ENCODE measurements around the gene NPHP1.
A peak's percentile ranks its signal among the peaks of the same experiment; 100 is the strongest.
"Not testable (repeated sequence)": the region's sequence is repeated elsewhere in the genome, so short reads cannot be mapped to it uniquely, and the experiment has no call there.

NPHP1 gene

GRCh38 chr2:110204408-110205385 lies at the start of gene NPHP1:
Gene NPHP1, minus strand, starts transcription at chr2:110205013. Its CDS starts 45 bp downstream, at chr2:110204968.
- DNase-seq, result peak; percentile 87

- not testable (repeated sequence) for DNase-seq
These were observed 43.4 kb upstream of the NPHP1 start for GRCh38 chr2:110248081-110248795.

- not testable (repeated sequence) for DNase-seq
These were observed 40.9 kb upstream of the NPHP1 start for GRCh38 chr2:110245488-110246435.

GRCh38 chr2:110243283-110243682 lies 38.5 kb upstream of the NPHP1 start:
- DNase-seq, result not testable (repeated sequence)

- not testable (repeated sequence) for DNase-seq
These were observed 29.7 kb upstream of the NPHP1 start for GRCh38 chr2:110234514-110234913.

GRCh38 chr2:110229886-110230285 lies 25.1 kb upstream of the NPHP1 start:
- DNase-seq, result not testable (repeated sequence)

- DNase-seq, result not testable (repeated sequence)
These were observed 17.8 kb upstream of the NPHP1 start for GRCh38 chr2:110222626-110223025.

GRCh38 chr2:110221938-110222337 lies 17.1 kb upstream of the NPHP1 start:
- DNase-seq, result no peak

- no peak for DNase-seq
These were observed 15.4 kb upstream of the NPHP1 start for GRCh38 chr2:110220190-110220564.

GRCh38 chr2:110219496-110220189 lies 14.8 kb upstream of the NPHP1 start:
- DNase-seq, result no peak

GRCh38 chr2:110218889-110219288 lies 14.1 kb upstream of the NPHP1 start:
- not testable (repeated sequence) for DNase-seq

GRCh38 chr2:110216803-110217202 lies 12.0 kb upstream of the NPHP1 start:
- no peak for DNase-seq

- no peak for DNase-seq
These were observed 11.4 kb upstream of the NPHP1 start for GRCh38 chr2:110216199-110216598.

GRCh38 chr2:110215566-110216158 lies 10.8 kb upstream of the NPHP1 start:
- DNase-seq, result no peak

GRCh38 chr2:110215091-110215490 lies 10.3 kb upstream of the NPHP1 start:
- no peak for DNase-seq

GRCh38 chr2:110213522-110213921 lies 8.7 kb upstream of the NPHP1 start:
- not testable (repeated sequence) for DNase-seq

- DNase-seq, result peak; percentile 80
These were observed 7.4 kb upstream of the NPHP1 start, which contains the start of gene MTLN for GRCh38 chr2:110211938-110212858. Gene MTLN, minus strand, starts transcription at chr2:110212547. Its CDS starts 22 bp downstream, at chr2:110212525.

GRCh38 chr2:110205660-110206455 lies 1.0 kb upstream of the NPHP1 start:
- DNase-seq, result no peak

GRCh38 chr2:110198016-110198415 lies 6.8 kb downstream of the NPHP1 start:
- DNase-seq, result no peak

Measured in inflammatory macrophage treated with lipopolysaccharide for 4 hours (primary cell).